GM19438 (cell line): ENCODE measurements around the gene NRCAM.
"Not testable (repeated sequence)": the region's sequence is repeated elsewhere in the genome, so short reads cannot be mapped to it uniquely, and the experiment has no call there.

Experiments used
- ATAC-seq: cut with Tn5 transposase; IDR thresholded peaks from one replicate; pipeline ENCODE4 v1.9.1; 2021; ENCODE audit warnings: low read depth; ENCODE audit not compliant: unreplicated experiment

The NRCAM gene

GRCh38 chr7:108455998-108456677 is at the start of gene NRCAM:
Gene NRCAM (minus strand): TSS chr7:108456436. CDS start chr7:108240064, 216,372 bp downstream.
- ATAC-seq, result no peak

- not testable (repeated sequence) for ATAC-seq
Observed at GRCh38 chr7:108504576-108504975, 48.3 kb upstream of the NRCAM start.

- ATAC-seq, result peak; percentile 97
Observed at GRCh38 chr7:108503112-108504026, 47.1 kb upstream of the NRCAM start.

- ATAC-seq, result no peak
Observed at GRCh38 chr7:108499566-108499965, 43.3 kb upstream of the NRCAM start.

GRCh38 chr7:108498481-108498880 is 42.2 kb upstream of the NRCAM start:
- no peak for ATAC-seq

GRCh38 chr7:108497082-108497725 is 41.0 kb upstream of the NRCAM start:
- peak; percentile 70 for ATAC-seq

- ATAC-seq, result no peak
Observed at GRCh38 chr7:108492742-108493141, 36.5 kb upstream of the NRCAM start.

- no peak for ATAC-seq
Observed at GRCh38 chr7:108488768-108489538, 32.7 kb upstream of the NRCAM start.

- ATAC-seq, result no peak
Observed at GRCh38 chr7:108487646-108488045, 31.4 kb upstream of the NRCAM start.

GRCh38 chr7:108486291-108486966 is 30.2 kb upstream of the NRCAM start:
- ATAC-seq, result no peak

- ATAC-seq, result no peak
Observed at GRCh38 chr7:108484137-108484536, 27.9 kb upstream of the NRCAM start.

GRCh38 chr7:108480311-108480710 is 24.1 kb upstream of the NRCAM start:
- no peak for ATAC-seq

GRCh38 chr7:108479751-108480150 is 23.5 kb upstream of the NRCAM start:
- ATAC-seq, result no peak

GRCh38 chr7:108479118-108479517 is 22.9 kb upstream of the NRCAM start:
- ATAC-seq, result no peak

- ATAC-seq, result no peak
Observed at GRCh38 chr7:108468246-108468645, 12.0 kb upstream of the NRCAM start.

GRCh38 chr7:108467391-108467790 is 11.2 kb upstream of the NRCAM start:
- ATAC-seq, result no peak

- ATAC-seq, result not testable (repeated sequence)
Observed at GRCh38 chr7:108466322-108466721, 10.1 kb upstream of the NRCAM start.

- no peak for ATAC-seq
Observed at GRCh38 chr7:108464743-108465142, 8.5 kb upstream of the NRCAM start.

- no peak for ATAC-seq
Observed at GRCh38 chr7:108463613-108464012, 7.4 kb upstream of the NRCAM start.

GRCh38 chr7:108461840-108462239 is 5.6 kb upstream of the NRCAM start:
- no peak for ATAC-seq
